Esophagus muscularis mucosa (tissue), 4 donors: ENCODE data around the gene PLCB2. TPM values are rescaled to one million over a fixed set of nuclear protein-coding genes. Genes with fewer than 3 reads are reported as not detected.
A peak's percentile ranks its signal among the peaks of the same experiment; 100 is the strongest.

Experiments
- DNase-seq: peaks from one replicate; pipeline ENCODE4 v3.0.0-alpha.2; 2017; ENCODE audit errors: extremely low spot score
- H3K27ac ChIP-seq, 4 donors: fragments of 200-600 bp; sonication (generic); replicated peaks in 1 of 4; 1 replicate in 3 of 4; 2 replicates in 1 of 4; pipeline ENCODE4 v1.5.1; 2016 to 2019; ENCODE audit warnings: mild to moderate bottlenecking in 1 of 4
- H3K27me3 ChIP-seq, 4 donors: fragments of 200-600 bp; sonication (generic); one replicate each; pipeline versions ENCODE4 v1.5.1 to v1.6.0; 2016 to 2019
- H3K36me3 ChIP-seq, 4 donors: fragments of 200-600 bp; sonication (generic); one replicate each; pipeline ENCODE4 v1.5.1; 2016 to 2019
- H3K4me1 ChIP-seq, 4 donors: fragments of 200-600 bp; sonication (generic); one replicate each; pipeline ENCODE4 v1.5.1; 2016 to 2019
- H3K4me3 ChIP-seq, 4 donors: fragments of 200-600 bp; sonication (generic); 1 replicate in 2 of 4; 2 replicates in 2 of 4; pipeline ENCODE4 v1.5.1; 2016 to 2019; ENCODE audit warnings: mild to moderate bottlenecking in 4 of 4, moderate library complexity in 1 of 4
- H3K9me3 ChIP-seq, 4 donors: fragments of 200-600 bp; sonication (generic); 1 replicate in 3 of 4; 2 replicates in 1 of 4; pipeline ENCODE4 v1.5.1; 2016 to 2019
- EP300 ChIP-seq: sonication (generic); formaldehyde crosslinking; IDR thresholded peaks from one replicate; pipeline ENCODE4 v1.6.1; 2017; ENCODE audit warnings: antibody characterized with exemption
- POLR2A ChIP-seq: fragments of 450-650 bp; IDR thresholded peaks from one replicate; pipeline ENCODE4 v1.6.1; 2017; ENCODE audit warnings: antibody characterized with exemption, moderate library complexity, mild to moderate bottlenecking, low read depth
- POLR2AphosphoS5 ChIP-seq, 2 donors: sonication (generic); formaldehyde crosslinking; IDR thresholded peaks; one replicate each; pipeline ENCODE4 v1.6.1; 2017; ENCODE audit warnings: antibody characterized with exemption in 2 of 2
- WGBS: methylation state at CpG from one replicate; pipeline ENCODE4 v1.1.5; 2018; 5-methylcytosine and 5-hydroxymethylcytosine counted together
- intact Hi-C: fragments of 100-400 bp; cut with DNase I; formaldehyde crosslinking; loops from one replicate; pipeline ENCODE4 v1.15.1; 2023
- total RNA-seq, 4 donors: library from RNA; depleted of rRNA; stranded (reverse); fragments of >200 nt; gene quantifications; one replicate each; pipeline versions ENCODE4 v1.1.0 to v1.2.1, GENCODE V29; 2016
- TF ChIP-seq, protein P1 (sequence below), 3 experiments: fragments of 200-600 bp in 2 of 3; fragments of 450-650 bp in 1 of 3; sonication (generic) in 2 of 3; IDR thresholded peaks; one replicate each; pipeline ENCODE4 v1.5.1; 2017 to 2019; ENCODE audit warnings: antibody characterized with exemption in 3 of 3, mild to moderate bottlenecking in 2 of 3, moderate library complexity in 1 of 3

Gene PLCB2
- total RNA-seq, 4 donors from 2014 or later = 5.8 to 13.3 (median 9.7) TPM

DNA sequence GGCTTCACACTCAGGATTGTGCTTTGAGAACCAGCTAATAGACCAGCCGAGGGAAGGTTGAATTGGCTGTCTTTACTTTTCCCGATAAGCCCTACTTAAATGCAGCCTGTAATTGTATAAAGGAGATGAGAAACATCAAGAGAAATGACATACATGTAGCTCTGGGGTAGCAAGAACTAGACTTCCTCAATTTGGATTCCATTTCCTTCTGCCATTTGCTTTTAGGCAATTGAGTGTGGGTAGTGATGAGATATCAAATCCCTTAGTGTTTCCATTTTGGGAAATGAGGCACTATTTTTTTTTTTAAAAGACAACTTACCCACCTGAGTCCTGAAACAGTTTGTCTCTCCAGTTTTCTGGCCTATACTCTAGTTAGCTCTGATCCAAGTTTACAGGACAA lies 18.0 kb upstream of the PLCB2 start:
- Histone ChIP-seq H3K4me1 (peaks cover 63 to 91% (median 85%) of the 10 kb centered on the region in 4 donors), H3K27ac (peak overlapping the region; percentile 92 to 98 (median 96)), H3K36me3 (peaks cover 0 to 5% (median 0%) of the 10 kb centered on the region in 4 donors), H3K4me3 (peak overlapping the region; percentile 86 to 95 (median 95)), H3K9me3 (no peaks in the 10 kb centered on the region), H3K27me3 (no peaks in the 10 kb centered on the region)
- intact Hi-C loops = no loop called here
- no peak for TF ChIP-seq EP300
- TF ChIP-seq POLR2A = no peak
- TF ChIP-seq, protein P1, sequence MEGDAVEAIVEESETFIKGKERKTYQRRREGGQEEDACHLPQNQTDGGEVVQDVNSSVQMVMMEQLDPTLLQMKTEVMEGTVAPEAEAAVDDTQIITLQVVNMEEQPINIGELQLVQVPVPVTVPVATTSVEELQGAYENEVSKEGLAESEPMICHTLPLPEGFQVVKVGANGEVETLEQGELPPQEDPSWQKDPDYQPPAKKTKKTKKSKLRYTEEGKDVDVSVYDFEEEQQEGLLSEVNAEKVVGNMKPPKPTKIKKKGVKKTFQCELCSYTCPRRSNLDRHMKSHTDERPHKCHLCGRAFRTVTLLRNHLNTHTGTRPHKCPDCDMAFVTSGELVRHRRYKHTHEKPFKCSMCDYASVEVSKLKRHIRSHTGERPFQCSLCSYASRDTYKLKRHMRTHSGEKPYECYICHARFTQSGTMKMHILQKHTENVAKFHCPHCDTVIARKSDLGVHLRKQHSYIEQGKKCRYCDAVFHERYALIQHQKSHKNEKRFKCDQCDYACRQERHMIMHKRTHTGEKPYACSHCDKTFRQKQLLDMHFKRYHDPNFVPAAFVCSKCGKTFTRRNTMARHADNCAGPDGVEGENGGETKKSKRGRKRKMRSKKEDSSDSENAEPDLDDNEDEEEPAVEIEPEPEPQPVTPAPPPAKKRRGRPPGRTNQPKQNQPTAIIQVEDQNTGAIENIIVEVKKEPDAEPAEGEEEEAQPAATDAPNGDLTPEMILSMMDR (IDR thresholded peaks at IDR 0.05) = no peak
- no peak for DNase-seq
- WGBS = 65% methylated on average over 2 of the region's 2 CpGs

DNA sequence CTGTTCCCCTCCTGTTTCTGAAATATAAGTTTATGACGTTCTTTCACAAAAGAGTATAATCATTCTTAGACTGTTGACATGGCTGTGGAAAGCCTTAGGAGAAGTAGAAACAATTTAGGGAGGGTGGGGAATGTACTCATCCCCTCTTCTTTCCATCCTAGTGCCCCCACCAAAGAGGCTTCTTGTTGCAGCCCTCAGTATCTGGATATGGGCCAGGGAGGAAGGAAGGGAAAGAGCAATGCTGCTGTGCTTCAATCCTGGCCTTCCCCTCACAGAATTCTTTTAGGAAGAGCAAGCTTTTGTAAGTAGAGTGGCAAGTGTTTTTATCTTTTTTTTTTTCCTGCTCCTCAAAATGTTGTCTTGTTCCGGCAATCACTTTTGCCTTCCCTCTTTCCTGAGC lies 17.5 kb upstream of the PLCB2 start:
- WGBS = 43% methylated on average over 2 of the region's 2 CpGs
- H3K4me3 ChIP-seq = peak overlapping the region; percentile 86 to 95 (median 95)
- peaks cover 58 to 89% (median 82%) of the 10 kb centered on the region in 4 donors for H3K4me1 ChIP-seq
- intact Hi-C loops = no loop called here
- H3K27me3 ChIP-seq = no peaks in the 10 kb centered on the region
- no peaks in the 10 kb centered on the region for H3K9me3 ChIP-seq
- TF ChIP-seq EP300 (no peak), POLR2A (no peak), POLR2AphosphoS5 (IDR thresholded peaks at IDR 0.05) (no peak)
- TF ChIP-seq, protein P1 (IDR thresholded peaks at IDR 0.05) = no peak
- no peak for DNase-seq
- peak overlapping the region; percentile 92 to 98 (median 96) for H3K27ac ChIP-seq
- H3K36me3 ChIP-seq = peaks cover 0 to 5% (median 0%) of the 10 kb centered on the region in 4 donors

DNA sequence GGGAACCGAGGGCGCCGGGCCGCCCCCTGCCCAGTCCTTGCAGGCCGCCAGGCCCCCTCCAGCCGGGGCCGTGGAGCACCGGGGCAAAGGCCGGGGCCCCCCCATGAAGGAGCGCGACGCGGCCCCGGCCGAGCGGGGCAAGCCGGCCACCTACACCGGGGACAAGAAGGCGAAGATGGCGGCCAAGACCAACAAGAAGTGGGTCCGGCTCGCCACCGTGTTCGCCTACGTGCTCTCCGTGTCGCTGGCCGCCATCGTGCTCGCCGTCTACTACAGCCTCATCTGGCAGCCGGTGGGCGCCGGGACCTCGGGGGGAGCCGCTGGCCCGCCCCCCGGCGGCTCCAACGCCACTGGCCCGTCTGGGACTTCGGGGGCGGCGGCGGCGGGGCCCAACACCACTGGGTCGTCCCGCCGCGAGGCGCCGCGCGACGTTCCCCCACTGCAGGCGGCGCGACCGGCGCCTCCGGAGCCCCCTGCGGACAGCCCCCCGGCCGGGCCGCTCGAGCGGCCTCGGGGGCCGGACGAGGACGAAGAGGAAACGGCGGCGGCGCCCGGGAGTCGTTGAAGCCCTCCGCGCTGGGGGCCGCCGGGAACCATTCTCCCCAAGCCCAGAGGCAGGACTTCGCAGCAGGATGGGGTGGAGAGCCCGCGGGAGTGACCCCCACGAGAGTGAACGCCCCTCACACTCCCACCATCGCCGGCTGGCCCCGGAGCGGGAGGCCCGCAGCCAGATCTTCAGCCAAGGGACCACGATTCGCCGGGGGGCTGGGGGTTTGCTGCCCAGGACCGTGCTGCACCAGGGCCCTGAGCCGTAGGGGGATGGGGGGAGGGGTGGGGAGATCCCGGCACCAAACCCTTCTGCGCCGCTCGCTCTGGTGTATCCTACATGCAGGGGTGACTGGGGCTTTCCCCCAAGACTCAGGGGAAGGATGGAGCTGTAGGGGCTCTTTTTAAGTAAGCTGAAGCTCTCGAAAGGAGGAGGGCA lies 16.5 kb upstream of the PLCB2 start:
- WGBS = 6% methylated on average over 6 of the region's 101 CpGs
- Histone ChIP-seq H3K4me3 (peak overlapping the region; percentile 86 to 95 (median 95)), H3K27me3 (no peaks in the 10 kb centered on the region), H3K27ac (peak overlapping the region; percentile 92 to 98 (median 96)), H3K36me3 (peaks cover 0 to 5% (median 0%) of the 10 kb centered on the region in 4 donors), H3K9me3 (no peaks in the 10 kb centered on the region), H3K4me1 (peaks cover 48 to 80% (median 73%) of the 10 kb centered on the region in 4 donors)
- intact Hi-C loops = loop anchor here (2.0 to 5.0 kb wide), 2 partner anchors 15 to 43 kb away; no protein-coding TSS in a partner anchor
- no peak for TF ChIP-seq EP300
- TF ChIP-seq, protein P1 (IDR thresholded peaks at IDR 0.05) = no peak
- DNase-seq = no peak

DNA sequence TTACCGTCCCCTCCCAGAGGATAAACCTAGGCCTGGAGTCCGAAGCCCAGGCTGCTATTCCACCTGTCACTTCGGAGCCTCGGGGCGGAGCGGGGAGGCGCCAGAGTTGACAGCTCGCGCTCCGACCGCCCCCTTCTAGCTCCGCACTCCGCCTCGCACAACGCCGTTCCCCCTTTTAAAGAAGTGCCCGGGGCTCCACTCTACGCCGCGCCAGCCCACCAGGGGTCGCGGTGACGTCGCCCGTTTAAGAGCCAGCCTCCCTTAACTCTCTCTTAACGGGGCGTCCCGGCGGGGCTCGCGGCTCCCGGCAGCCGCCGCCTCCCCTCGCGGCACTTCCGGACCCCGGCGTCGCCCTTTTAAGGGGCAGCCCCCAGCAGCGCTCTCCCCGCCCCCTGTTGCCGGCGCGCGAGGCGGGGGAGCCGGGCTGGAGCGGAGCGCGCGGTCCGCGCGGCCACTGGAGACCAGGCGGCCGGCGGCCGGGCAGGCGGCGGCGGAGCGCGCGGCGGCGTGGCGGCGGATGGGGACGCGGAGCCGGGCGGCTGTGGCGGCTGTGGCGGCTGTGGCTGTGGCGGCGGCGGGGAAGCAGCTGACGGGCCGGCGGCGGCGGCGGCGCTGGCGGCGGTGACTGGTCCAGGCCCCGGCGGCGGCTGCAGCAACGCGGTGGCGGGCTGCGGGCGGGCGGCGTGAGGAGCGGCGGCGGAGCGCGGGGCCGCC lies 15.7 kb upstream of the PLCB2 start, which contains the start of gene INAFM2:
Gene INAFM2, plus strand, starts transcription at position 454 of the 714 bp plus-strand sequence. CDS start 364 bp downstream, outside the sequence.
- H3K27ac ChIP-seq = peak within 1 kb of the TSS; percentile 92 to 98 (median 96)
- peaks cover 0 to 5% (median 0%) of the 10 kb centered on the region in 4 donors for H3K36me3 ChIP-seq
- 1% methylated on average over 31 of the region's 103 CpGs for WGBS
- peak; percentile 97 for DNase-seq
- peak within 1 kb of the TSS; percentile 86 to 95 (median 95) for H3K4me3 ChIP-seq
- TF ChIP-seq EP300 (no peak), POLR2AphosphoS5 (IDR thresholded peaks at IDR 0.05) (peak; percentile 66 to 83)
- TF ChIP-seq, protein P1 (IDR thresholded peaks at IDR 0.05) = peak; percentile 60 to 77 (median 72)
- H3K4me1 ChIP-seq = peaks cover 40 to 71% (median 64%) of the 10 kb centered on the region in 4 donors
- H3K9me3 ChIP-seq = no peaks in the 10 kb centered on the region
- intact Hi-C loops = loop anchor here (2.0 to 5.0 kb wide), 2 partner anchors 15 to 44 kb away; no protein-coding TSS in a partner anchor
- H3K27me3 ChIP-seq = no peaks in the 10 kb centered on the region
